ENCODE data around the gene TMEM250.

DNA sequence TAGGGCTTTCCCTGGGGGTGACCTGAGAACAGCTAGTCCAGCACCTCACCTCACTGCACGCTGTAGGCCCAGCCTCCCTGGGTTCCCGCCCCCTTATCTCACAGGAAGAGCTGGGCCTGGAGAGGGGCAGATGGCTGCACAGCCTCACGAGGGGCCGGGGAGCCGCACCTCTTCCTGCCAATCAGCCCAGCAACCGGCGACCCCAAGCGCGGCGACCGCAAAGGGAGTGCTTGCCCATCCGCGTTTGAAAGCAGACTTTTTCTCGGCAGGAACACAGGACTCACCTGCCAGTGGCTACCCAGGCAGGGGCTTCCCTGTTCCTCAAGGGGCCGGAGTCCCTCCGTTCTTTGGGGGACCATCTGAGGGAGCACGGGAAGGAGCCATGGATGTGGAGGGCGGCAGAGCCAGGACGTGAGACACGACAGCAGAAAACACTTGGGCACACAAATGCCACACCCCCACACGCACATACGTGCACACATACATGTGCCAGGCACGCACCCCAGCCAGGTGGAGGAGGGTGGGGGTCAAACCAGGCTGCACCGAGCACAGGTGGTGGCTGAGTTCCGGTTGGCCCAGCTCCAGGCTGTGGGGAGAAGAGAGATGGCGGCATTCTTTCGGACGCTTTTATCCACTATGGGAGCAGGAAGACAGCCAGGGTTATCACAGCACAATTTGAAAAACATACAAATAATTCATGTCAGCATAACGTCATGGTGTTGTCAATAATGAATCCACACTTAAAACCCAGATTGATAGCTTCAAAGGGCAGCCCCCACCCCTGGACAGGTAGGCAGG is 11.3 kb downstream of the TMEM250 start:
- TF ChIP-seq, protein P1, sequence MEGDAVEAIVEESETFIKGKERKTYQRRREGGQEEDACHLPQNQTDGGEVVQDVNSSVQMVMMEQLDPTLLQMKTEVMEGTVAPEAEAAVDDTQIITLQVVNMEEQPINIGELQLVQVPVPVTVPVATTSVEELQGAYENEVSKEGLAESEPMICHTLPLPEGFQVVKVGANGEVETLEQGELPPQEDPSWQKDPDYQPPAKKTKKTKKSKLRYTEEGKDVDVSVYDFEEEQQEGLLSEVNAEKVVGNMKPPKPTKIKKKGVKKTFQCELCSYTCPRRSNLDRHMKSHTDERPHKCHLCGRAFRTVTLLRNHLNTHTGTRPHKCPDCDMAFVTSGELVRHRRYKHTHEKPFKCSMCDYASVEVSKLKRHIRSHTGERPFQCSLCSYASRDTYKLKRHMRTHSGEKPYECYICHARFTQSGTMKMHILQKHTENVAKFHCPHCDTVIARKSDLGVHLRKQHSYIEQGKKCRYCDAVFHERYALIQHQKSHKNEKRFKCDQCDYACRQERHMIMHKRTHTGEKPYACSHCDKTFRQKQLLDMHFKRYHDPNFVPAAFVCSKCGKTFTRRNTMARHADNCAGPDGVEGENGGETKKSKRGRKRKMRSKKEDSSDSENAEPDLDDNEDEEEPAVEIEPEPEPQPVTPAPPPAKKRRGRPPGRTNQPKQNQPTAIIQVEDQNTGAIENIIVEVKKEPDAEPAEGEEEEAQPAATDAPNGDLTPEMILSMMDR (IDR thresholded peaks at IDR 0.05; ENCODE audit: low read length): no peak
- no peak for TF ChIP-seq EZH2 (IDR thresholded peaks at IDR 0.05; ENCODE audit: borderline replicate concordance, low read length)

Data from OCI-LY1 (cell line).